ENCODE data around the gene TBCK. TPM values are rescaled to one million over a fixed set of nuclear protein-coding genes. Genes with fewer than 3 reads are reported as not detected.

Gene TBCK
- total RNA-seq, 1 experiment from 2014 or later, result 22.3 TPM

DNA sequence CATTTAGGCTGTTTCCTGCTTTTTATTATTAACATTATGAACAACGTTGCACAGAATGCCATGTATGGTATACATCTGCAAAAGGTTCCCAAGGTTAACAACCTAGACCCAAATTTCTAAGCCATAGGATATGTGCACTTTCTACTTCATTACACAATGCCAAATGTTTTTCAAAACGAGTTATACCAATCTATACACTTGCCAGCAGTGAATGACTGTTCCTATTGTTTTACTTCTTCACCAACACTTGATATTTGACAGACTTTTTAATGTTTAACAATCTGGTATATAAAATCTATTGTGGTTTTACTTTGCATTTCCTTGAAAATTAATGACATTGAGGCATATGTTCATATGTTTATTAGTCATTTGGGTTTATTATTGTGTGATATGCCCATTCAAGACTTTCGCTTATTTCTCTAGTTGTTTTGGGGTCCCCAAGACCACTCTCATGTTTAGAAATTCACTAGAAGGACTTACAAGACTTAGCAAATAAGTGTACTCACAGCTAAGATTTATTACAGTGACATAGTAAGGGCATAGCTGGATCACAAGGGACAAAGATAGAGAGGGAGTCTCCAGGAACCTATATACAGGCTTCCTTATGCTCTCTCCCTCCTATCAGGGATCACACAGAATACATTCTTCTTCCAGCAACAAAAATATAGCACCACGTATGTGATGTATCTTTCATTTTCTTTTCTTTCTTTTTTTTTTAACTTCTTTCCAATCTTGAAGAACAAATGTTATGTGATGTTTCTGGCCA is 62.5 kb downstream of the TBCK start:
- ATAC-seq (no peak), DNase-seq (ENCODE audit: low read depth, low spot score) (no peak)
- POLR2A ChIA-PET, result no interaction called here
- no peaks in the 10 kb centered on the region for H3K9me2 ChIP-seq (ENCODE audit: insufficient read depth)
- H3K4me2 ChIP-seq (ENCODE audit: low read length), result no peak overlapping the region
- no peak overlapping the region for H3K4me3 ChIP-seq (replicated peaks in 1 of 2; ENCODE audit: low read depth in 1 of 2, low read length in 2 of 2)
- H3K9me3 ChIP-seq (ENCODE audit: control insufficient read depth in 1 of 2, insufficient read depth in 1 of 2, low read depth in 1 of 2, low read length in 2 of 2), result no peaks in the 10 kb centered on the region
- H3K27me3 ChIP-seq (ENCODE audit: insufficient read depth, low read length), result no peaks in the 10 kb centered on the region
- RAD21 ChIA-PET (ENCODE audit: low non-redundant PET in 1 of 2, low total read pairs in 2 of 2, uncharacterized antibody in 2 of 2, unreplicated experiment in 2 of 2), result no interaction called here
- peaks cover 0 to 4% of the 10 kb centered on the region in 2 experiments; a peak in 1 of 4 replicates for H3K36me3 ChIP-seq (ENCODE audit: control insufficient read depth in 1 of 2, insufficient read depth in 2 of 2, low read length in 2 of 2)
- H4K20me1 ChIP-seq (ENCODE audit: insufficient read depth), result no peaks in the 10 kb centered on the region; the same call in 1 of the 2 replicates
- BruUV-seq (replicated peaks), result no TSS peak
- TF ChIP-seq EZH2phosphoT487 (IDR thresholded peaks at IDR 0.05; ENCODE audit: borderline replicate concordance) (no peak), YY1 (IDR thresholded peaks at IDR 0.05; ENCODE audit: extremely low read depth, insufficient replicate concordance, low read depth, low read length) (no peak), MAX (IDR thresholded peaks at IDR 0.05) (no peak), ZNF274 (IDR thresholded peaks at IDR 0.05; ENCODE audit: low read depth, low read length) (no peak), ELF1 (IDR thresholded peaks at IDR 0.05; ENCODE audit: borderline replicate concordance, low read depth) (no peak), EZH2 (IDR thresholded peaks at IDR 0.05) (no peak), REST (IDR thresholded peaks at IDR 0.05; ENCODE audit: low read depth) (no peak), CBX3 (IDR thresholded peaks at IDR 0.05; ENCODE audit: low read depth) (no peak), SRF (IDR thresholded peaks at IDR 0.05; ENCODE audit: low read depth) (no peak), EGR1 (IDR thresholded peaks at IDR 0.05; ENCODE audit: low read depth) (no peak), FOSL1 (IDR thresholded peaks at IDR 0.05; ENCODE audit: low read depth) (no peak), TCF7L2 (IDR thresholded peaks at IDR 0.05; ENCODE audit: borderline replicate concordance, extremely low read depth, insufficient read depth, insufficient read length) (no peak), RAD21 (IDR thresholded peaks at IDR 0.05; ENCODE audit: low read depth) (no peak), ZFX (IDR thresholded peaks at IDR 0.05) (no peak), SIN3A (IDR thresholded peaks at IDR 0.05; ENCODE audit: low read depth) (no peak)
- TF ChIP-seq, protein P1, sequence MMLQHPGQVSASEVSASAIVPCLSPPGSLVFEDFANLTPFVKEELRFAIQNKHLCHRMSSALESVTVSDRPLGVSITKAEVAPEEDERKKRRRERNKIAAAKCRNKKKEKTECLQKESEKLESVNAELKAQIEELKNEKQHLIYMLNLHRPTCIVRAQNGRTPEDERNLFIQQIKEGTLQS (IDR thresholded peaks at IDR 0.05), result no peak
- H2AFZ ChIP-seq (ENCODE audit: low read depth, low read length, poor library complexity, severe bottlenecking), result no peak overlapping the region
- no peaks in the 10 kb centered on the region for H3K79me2 ChIP-seq (ENCODE audit: insufficient read depth, low read length)
- CTCF ChIA-PET, result no interaction called here
- no peaks in the 10 kb centered on the region for H3K4me1 ChIP-seq (ENCODE audit: control insufficient read depth in 1 of 2, insufficient read depth in 2 of 2, low read length in 2 of 2)
- intact Hi-C loops (cut with micrococcal nuclease), result loop anchor here (5.0 kb wide), 1 partner anchor 249 kb away; no protein-coding TSS in a partner anchor
- no peak overlapping the region for H3K9ac ChIP-seq (ENCODE audit: low read length)
- no peak overlapping the region for H3K27ac ChIP-seq (ENCODE audit: low read depth, low read length)
